Glutamatergic neuron (in vitro differentiated cells): Measurements from ENCODE around the gene ABCA4. TPM values are rescaled to one million over a fixed set of nuclear protein-coding genes. Genes with fewer than 3 reads are reported as not detected.
"Not testable (repeated sequence)": the region's sequence is repeated elsewhere in the genome, so short reads cannot be mapped to it uniquely, and the experiment has no call there.

Experiments
- DNase-seq: peaks from one replicate; pipeline ENCODE4 v3.0.0; 2022
- H3K27ac Mint-ChIP-seq: one replicate; pipeline ENCODE4 v1.8.0; 2020; ENCODE audit warnings: mild to moderate bottlenecking, mixed read lengths, inconsistent platforms; ENCODE audit not compliant: unreplicated experiment
- H3K27me3 Mint-ChIP-seq: one replicate; pipeline ENCODE4 v1.8.0; 2020; ENCODE audit warnings: mild to moderate bottlenecking, moderate library complexity, mixed read lengths, inconsistent platforms; ENCODE audit not compliant: unreplicated experiment
- H3K36me3 Mint-ChIP-seq: one replicate; pipeline ENCODE4 v1.8.0; 2020; ENCODE audit warnings: mild to moderate bottlenecking, mixed read lengths, inconsistent platforms; ENCODE audit not compliant: unreplicated experiment
- H3K4me1 Mint-ChIP-seq: one replicate; pipeline ENCODE4 v1.8.0; 2020; ENCODE audit warnings: mild to moderate bottlenecking, low read depth, mixed read lengths, inconsistent platforms; ENCODE audit not compliant: unreplicated experiment
- H3K4me3 Mint-ChIP-seq: one replicate; pipeline ENCODE4 v1.8.0; 2020; ENCODE audit warnings: mild to moderate bottlenecking, mixed read lengths, inconsistent platforms; ENCODE audit not compliant: unreplicated experiment
- H3K9me3 Mint-ChIP-seq: one replicate; pipeline ENCODE4 v1.8.0; 2020; ENCODE audit warnings: mild to moderate bottlenecking, moderate library complexity, mixed read lengths, inconsistent platforms; ENCODE audit not compliant: unreplicated experiment
- CTCF ChIP-seq: fragments of 200-600 bp; sonication (generic); IDR thresholded peaks from one replicate; pipeline ENCODE4 v1.5.0; 2021; ENCODE audit not compliant: partially characterized antibody, unreplicated experiment
- total RNA-seq: library from RNA; stranded (reverse); fragmentation: NEBNext Ultra II Directional; extraction: Animal tissue kit (Norgen Biotek cat#: 25700); gene quantifications from one replicate; pipeline ENCODE4 v1.2.1, GENCODE V29; 2021; ENCODE audit not compliant: unreplicated experiment

ABCA4 gene
- total RNA-seq, 1 donor from 2014 or later: 0.61 TPM

- no peak overlapping the region for H3K27ac Mint-ChIP-seq
- peaks cover 2% of the 10 kb centered on the region for H3K27me3 Mint-ChIP-seq
- TF ChIP-seq CTCF: no peak
- no peaks in the 10 kb centered on the region for H3K9me3 Mint-ChIP-seq
- peaks cover 3% of the 10 kb centered on the region for H3K4me1 Mint-ChIP-seq
- H3K36me3 Mint-ChIP-seq: no peaks in the 10 kb centered on the region
- H3K4me3 Mint-ChIP-seq: no peak overlapping the region
- no peak for DNase-seq
Observed at GRCh38 chr1:94156096-94156625, 35.2 kb upstream of the ABCA4 start.

- TF ChIP-seq CTCF: no peak
- no peaks in the 10 kb centered on the region for H3K9me3 Mint-ChIP-seq
- no peaks in the 10 kb centered on the region for H3K27me3 Mint-ChIP-seq
- H3K4me1 Mint-ChIP-seq: no peaks in the 10 kb centered on the region
- no peaks in the 10 kb centered on the region for H3K36me3 Mint-ChIP-seq
- H3K4me3 Mint-ChIP-seq: no peak overlapping the region
- no peak for DNase-seq
- no peak overlapping the region for H3K27ac Mint-ChIP-seq
Observed at GRCh38 chr1:94154989-94155388, 34.0 kb upstream of the ABCA4 start.

DNA sequence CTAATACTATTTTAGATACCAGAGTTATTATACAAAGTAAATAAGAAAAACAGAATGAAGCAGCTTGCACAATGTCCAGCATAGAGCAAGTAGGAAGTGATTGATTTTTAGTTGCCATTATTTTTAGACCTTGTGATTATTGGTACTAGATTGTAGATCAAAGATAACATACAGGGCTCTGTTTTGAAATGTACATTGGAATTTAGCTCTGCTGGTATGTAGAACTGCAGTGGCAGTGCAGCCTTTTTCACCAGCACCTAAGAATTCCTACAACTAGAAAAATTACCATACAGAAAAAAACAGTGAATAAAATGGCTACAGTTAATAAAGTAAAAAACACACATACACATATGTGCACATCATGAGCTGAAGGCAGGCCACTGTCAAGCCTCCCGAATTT lies 32.2 kb upstream of the ABCA4 start:
- H3K4me3 Mint-ChIP-seq: no peak overlapping the region
- no peaks in the 10 kb centered on the region for H3K27me3 Mint-ChIP-seq
- DNase-seq: no peak
- no peaks in the 10 kb centered on the region for H3K4me1 Mint-ChIP-seq
- no peaks in the 10 kb centered on the region for H3K36me3 Mint-ChIP-seq
- H3K27ac Mint-ChIP-seq: no peak overlapping the region
- H3K9me3 Mint-ChIP-seq: no peaks in the 10 kb centered on the region
- no peak for TF ChIP-seq CTCF

GRCh38 chr1:94149166-94149565 lies 28.2 kb upstream of the ABCA4 start:
- not testable (repeated sequence) for H3K36me3 Mint-ChIP-seq, H3K27me3 Mint-ChIP-seq, DNase-seq, H3K9me3 Mint-ChIP-seq, H3K4me3 Mint-ChIP-seq, H3K4me1 Mint-ChIP-seq, H3K27ac Mint-ChIP-seq

- Mint-ChIP-seq H3K4me1 (no peaks in the 10 kb centered on the region), H3K27ac (no peak overlapping the region), H3K4me3 (no peak overlapping the region), H3K36me3 (no peaks in the 10 kb centered on the region), H3K9me3 (peaks cover 2% of the 10 kb centered on the region), H3K27me3 (no peaks in the 10 kb centered on the region)
- no peak for TF ChIP-seq CTCF
- DNase-seq: no peak
Observed at GRCh38 chr1:94146273-94146672, 25.3 kb upstream of the ABCA4 start.
